T1000 (cell line): Measurements from ENCODE around the gene KLHL25.

Experiments used
- DNase-seq: peaks from one replicate; lab custom pipeline; 2025; ENCODE audit warnings: mixed read lengths; lab: John Stamatoyannopoulos, UW

Gene KLHL25

DNA sequence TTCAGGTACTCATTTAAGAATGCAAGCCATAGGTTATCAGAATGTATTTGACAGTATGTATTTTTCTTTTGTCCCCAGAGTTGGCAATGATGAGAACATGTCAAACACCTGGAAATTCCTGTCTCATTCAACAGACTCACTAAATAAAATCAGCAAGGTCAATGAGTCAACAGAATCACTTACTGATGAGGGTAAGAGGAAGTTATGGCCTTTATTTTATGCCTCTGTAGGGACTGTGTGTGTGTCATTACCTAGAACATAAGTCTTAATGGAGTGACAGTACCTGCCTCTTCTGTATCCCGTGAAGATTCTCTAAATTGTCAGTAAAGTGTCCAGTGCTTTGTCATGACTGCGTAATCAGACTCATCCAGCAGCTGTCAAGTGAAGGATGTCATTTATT lies 77.5 kb downstream of the KLHL25 start:
- no peak for DNase-seq

DNA sequence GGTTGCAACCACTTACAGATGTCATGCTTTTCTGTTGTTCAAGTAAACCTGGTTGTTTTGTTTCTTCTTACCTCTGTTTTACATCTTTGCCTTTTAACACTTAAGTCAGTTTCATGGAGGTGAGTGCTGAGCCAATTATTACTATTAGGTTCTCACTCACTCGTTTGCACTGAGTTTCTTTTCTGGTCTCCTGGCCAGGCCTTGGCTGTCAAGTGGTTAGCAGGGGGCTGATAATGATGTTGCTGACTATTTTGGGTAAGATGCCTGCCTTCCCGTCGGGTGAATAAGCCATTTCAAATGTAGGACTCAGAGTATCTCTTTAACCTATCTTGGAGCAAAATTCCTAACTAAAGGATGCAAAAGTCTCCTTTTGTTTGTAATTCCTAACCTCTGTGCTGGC lies 78.5 kb downstream of the KLHL25 start:
- no peak for DNase-seq

DNA sequence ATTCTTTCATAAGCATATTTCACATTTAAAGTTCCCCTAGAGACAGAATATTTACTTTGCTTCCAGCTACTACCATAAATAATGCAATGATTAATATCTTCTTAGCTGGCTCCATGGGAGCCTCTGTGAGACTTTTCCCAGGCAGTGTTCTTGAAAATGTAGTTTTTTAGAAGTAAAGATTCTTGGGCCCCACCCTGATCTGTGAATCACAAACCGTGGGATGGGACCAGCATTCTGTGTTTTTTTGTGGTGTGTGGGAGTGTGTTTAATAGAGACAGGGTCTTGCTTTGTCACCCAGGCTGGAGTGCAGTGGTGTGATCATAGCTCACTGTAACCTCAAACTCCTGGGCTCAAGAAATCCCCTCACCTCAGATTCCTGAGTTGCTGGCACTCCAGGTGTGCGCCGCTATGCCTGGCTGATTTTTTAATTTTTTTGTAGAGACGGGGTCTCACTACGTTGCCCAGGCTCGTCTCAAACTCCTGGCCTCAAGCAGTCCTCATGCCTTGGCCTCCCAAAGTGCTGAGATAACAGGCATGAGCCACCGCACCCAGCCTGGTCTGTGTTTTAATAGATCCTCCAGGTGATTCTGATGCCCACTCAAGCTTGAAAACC lies 83.0 kb downstream of the KLHL25 start:
- no peak for DNase-seq

DNA sequence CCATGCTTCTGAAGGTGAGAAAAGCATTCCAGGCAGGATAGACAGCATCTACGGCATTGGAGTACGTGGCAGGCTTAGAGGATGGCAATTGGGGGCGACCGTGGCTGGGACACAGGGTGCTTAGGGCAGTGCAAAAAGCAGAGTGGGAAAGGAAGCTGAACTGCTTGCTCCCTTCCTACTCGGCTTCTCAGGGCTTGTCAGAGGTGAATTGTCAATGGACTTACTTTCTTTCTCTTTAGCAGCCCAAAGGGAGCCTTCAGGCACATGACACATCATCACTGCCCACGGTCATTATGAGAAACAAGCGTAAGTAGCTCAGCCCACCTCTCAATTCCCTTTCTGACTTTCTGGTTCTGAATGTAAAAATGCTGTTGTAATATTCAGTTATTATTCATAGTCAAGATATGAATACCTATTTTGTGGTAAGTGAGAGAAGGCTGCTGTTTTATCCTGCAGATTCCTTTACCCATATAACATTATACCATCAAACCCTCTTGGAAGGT lies 84.3 kb downstream of the KLHL25 start:
- DNase-seq = no peak
